ENCODE results near the gene TWSG1.
"Not testable (repeated sequence)": the region's sequence is repeated elsewhere in the genome, so short reads cannot be mapped to it uniquely, and the experiment has no call there.

Gene TWSG1

GRCh38 chr18:9426753-9427152, 92.2 kb downstream of the TWSG1 start:
- DNase-seq (ENCODE audit: low spot score), result no peak

DNA sequence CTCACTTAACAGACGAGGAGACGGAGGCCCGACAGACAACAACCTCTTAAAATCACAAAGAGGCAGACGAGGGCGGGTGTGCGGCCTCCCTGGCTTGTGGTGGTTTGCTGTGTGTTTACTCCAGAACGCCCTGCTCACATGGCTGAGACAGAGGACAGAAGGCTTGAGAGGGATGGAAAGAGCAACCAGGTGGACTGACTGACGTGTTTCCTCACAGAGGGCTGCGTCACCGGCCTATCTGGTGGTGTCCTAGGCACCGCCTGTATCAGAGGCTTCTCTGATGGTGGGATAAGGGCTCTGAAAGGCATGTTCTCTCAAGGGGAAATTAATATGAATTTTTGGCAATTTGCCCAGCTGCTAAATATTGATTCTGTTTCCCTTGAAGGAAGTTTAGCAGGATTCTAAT, 93.7 kb downstream of the TWSG1 start:
- DNase-seq (ENCODE audit: low spot score), result no peak

GRCh38 chr18:9428862-9429661, 94.5 kb downstream of the TWSG1 start:
- DNase-seq (ENCODE audit: low spot score), result no peak

- DNase-seq (ENCODE audit: low spot score), result no peak
These were observed 95.1 kb downstream of the TWSG1 start for GRCh38 chr18:9429662-9429993.

DNA sequence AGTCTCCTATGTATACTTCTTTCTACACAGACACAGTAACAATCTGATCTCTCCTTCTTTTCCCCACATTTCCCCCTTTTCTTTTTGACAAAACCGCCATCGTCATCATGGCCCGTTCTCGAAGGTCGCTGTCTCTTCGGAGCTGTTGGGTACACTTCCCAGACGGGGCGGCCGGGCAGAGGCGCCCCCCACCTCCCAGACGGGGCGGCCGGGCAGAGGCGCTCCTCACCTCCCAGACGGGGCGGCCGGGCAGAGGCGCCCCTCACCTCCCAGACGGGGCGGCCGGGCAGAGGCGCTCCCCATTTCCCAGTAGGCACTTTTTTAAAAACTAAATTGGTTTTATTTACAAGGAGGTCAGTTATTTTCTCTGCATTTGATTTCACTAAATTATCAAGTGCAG, 95.7 kb downstream of the TWSG1 start:
- DNase-seq (ENCODE audit: low spot score), result not testable (repeated sequence)

DNA sequence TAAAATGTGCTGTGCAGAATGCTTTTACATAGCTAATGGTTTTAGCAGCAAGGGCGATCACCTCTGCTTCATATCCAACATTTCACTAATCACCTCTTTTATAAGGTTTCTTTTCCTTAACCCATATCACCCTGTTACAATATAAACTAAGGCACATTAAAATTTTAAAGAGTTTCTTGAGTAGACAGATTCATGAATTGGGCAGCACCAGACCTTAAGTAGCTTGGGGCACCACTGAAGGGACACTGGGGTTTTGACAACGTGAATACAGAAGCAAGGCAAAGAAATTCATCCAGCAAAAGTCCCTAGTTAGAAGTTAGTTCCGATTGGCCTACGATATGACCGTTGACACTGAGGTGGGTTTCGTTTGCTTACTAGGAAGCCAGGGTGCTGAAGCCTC, 96.7 kb downstream of the TWSG1 start:
- DNase-seq (ENCODE audit: low spot score), result no peak

- DNase-seq (ENCODE audit: low spot score), result not testable (repeated sequence)
These were observed 98.5 kb downstream of the TWSG1 start for GRCh38 chr18:9433122-9433521.

GRCh38 chr18:9433671-9434121, 99.1 kb downstream of the TWSG1 start:
- no peak for DNase-seq (ENCODE audit: low spot score)

- no peak for DNase-seq (ENCODE audit: low spot score)
These were observed 99.6 kb downstream of the TWSG1 start for GRCh38 chr18:9434122-9434701.

GRCh38 chr18:9435041-9435440, 100.5 kb downstream of the TWSG1 start:
- no peak for DNase-seq (ENCODE audit: low spot score)

GRCh38 chr18:9436206-9436929, 101.8 kb downstream of the TWSG1 start:
- no peak for DNase-seq (ENCODE audit: low spot score)

DNA sequence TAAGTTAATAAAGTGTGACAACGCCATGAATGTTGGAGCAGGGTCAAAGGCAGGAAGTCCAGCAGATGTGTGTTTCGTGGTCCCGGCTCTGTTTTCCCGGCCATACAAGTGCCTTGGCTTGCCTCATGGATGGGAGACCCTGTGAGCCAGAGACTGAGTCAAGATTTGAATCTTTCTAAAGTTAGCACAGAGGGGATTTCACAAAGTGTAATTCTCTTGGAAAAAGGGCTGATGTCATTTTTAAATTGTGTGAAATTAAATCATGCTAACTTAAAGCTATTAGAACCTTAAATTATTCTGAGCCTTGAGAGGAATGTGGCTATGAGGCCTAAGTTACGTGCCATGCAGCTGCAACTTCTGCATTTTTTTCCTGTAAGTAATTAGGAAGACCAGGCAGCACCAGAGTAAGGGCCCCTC, 102.5 kb downstream of the TWSG1 start:
- no peak for DNase-seq (ENCODE audit: low spot score)

DNA sequence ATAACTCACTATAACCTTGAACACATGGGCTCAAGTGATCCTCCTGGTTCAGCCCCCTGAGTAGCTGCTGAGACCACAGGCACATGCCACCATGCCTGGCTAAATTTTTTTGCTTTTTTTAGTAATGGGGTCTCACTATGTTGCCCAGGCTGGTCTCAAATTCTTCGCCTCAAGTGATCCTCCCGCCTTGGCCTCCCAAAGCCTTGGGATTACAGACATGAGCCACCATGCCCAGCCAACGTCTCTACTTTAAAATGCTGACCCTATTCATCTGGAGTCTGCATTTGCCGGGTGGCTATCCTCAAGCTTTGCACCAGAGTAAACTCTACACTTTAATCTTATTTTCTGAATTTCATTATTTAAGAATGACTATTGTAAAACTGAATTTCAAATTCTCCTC, 103.1 kb downstream of the TWSG1 start:
- DNase-seq (ENCODE audit: low spot score), result no peak

- DNase-seq (ENCODE audit: low spot score), result no peak
These were observed 106.5 kb downstream of the TWSG1 start for GRCh38 chr18:9441061-9441460.

- DNase-seq (ENCODE audit: low spot score), result no peak
These were observed 110.0 kb downstream of the TWSG1 start for GRCh38 chr18:9444549-9444948.

DNA sequence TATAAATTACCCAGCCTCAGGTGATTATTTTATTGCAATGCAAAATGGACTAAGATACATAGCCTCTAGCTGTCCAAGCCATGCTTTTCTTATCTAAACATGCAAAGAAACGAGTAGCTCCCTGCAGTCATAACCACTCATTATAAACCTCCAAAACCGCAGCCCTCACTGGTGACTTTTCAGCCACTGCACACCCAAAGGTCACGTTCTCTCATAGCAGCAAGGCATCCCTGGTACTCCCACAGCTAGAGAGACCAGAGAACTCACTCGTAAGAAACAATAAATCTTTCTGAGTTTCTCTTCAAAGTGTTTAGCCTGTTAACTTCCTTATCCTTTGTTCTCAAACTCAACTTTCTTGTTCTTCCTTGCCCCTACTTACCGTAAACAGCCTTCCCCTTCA, 112.3 kb downstream of the TWSG1 start:
- no peak for DNase-seq (ENCODE audit: low spot score)

DNA sequence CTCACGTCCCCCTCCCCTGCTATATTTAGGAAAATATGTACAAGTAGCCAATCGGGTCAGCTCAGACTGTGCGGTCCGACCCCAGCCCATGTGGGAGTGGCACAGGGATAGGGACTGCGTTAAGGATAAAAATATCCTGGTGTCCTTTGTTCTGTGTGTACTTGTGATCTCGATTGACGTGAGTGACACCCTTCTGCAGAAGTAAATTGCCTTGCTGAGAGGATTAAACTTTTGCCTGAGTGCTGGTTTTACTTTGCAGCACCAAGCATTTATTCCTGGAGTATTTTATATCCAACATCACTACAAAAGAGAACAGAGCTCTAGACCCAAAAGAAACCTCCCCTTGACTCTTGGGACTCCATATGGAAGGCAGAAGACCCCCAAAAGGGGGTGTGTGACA, 112.8 kb downstream of the TWSG1 start:
- no peak for DNase-seq (ENCODE audit: low spot score)

- DNase-seq (ENCODE audit: low spot score), result no peak
These were observed 115.2 kb downstream of the TWSG1 start for GRCh38 chr18:9449600-9450414.

DNA sequence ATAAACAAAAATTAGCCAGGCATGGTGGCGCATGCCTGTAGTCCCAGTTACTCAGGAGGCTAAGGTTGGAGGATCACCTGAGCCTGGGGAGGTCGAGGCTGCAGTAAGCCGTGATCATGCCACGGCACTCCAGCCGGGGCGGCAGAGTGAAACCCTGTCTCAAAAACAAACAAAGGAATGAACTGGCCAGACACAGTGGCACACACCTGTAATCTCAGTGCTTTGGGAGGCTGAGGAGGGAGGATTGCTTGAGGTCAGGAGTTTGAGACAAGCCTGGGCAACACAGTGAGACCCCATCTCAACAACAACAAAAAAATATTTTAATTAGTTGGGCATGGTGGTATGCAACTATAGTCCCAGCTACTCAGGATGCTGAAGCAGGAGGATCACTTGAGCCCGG, 116.3 kb downstream of the TWSG1 start:
- DNase-seq (ENCODE audit: low spot score), result not testable (repeated sequence)

All from SW480 (cell line).